MCF 10A (cell line): Measurements from ENCODE around the gene LRRN2. TPM values are rescaled to one million over a fixed set of nuclear protein-coding genes. Genes with fewer than 3 reads are reported as not detected.

Experiments used
- BruUV-seq: library from RNA; stranded (reverse); fragments of 400-500 nt; replicated peaks from 2 replicates; lab custom pipeline; 2021; lab: Mats Ljungman, UMichigan
- CTCF ChIA-PET: fragments of 300-600 bp; sonication (Branson Sonifier 250); formaldehyde crosslinking; extraction: SDS; loops from one replicate; lab custom pipeline; 2021; ENCODE audit warnings: antibody characterized with exemption, inconsistent platforms; lab: Yijun Ruan, JAX
- POLR2A ChIA-PET: fragments of 300-600, 350-650 bp; sonication (Branson Sonifier 250); formaldehyde crosslinking; extraction: SDS; loops from one replicate; lab custom pipeline; 2020; ENCODE audit warnings: antibody characterized with exemption, inconsistent platforms; lab: Yijun Ruan, JAX
- DNase-seq: peaks from one replicate; pipeline ENCODE4 v3.0.0-alpha.2; 2018; ENCODE audit not compliant: unreplicated experiment
- H3K27ac Mint-ChIP-seq: one replicate; pipeline ENCODE4 v1.8.0; 2022; ENCODE audit warnings: mild to moderate bottlenecking, low read depth, mixed read lengths; ENCODE audit not compliant: unreplicated experiment
- H3K27me3 Mint-ChIP-seq: one replicate; pipeline ENCODE4 v1.8.0; 2022; ENCODE audit warnings: mixed read lengths; ENCODE audit not compliant: insufficient read depth, unreplicated experiment
- H3K36me3 Mint-ChIP-seq: one replicate; pipeline ENCODE4 v1.8.0; 2022; ENCODE audit warnings: mild to moderate bottlenecking, moderate library complexity, mixed read lengths; ENCODE audit not compliant: insufficient read depth, unreplicated experiment
- H3K4me1 Mint-ChIP-seq: one replicate; pipeline ENCODE4 v1.8.0; 2022; ENCODE audit warnings: mixed read lengths; ENCODE audit not compliant: insufficient read depth, unreplicated experiment
- H3K4me3 Mint-ChIP-seq: one replicate; pipeline ENCODE4 v1.8.0; 2022; ENCODE audit warnings: mild to moderate bottlenecking, moderate library complexity, mixed read lengths; ENCODE audit not compliant: unreplicated experiment
- H3K9me3 Mint-ChIP-seq: one replicate; pipeline ENCODE4 v1.8.0; 2022; ENCODE audit warnings: mixed read lengths; ENCODE audit not compliant: unreplicated experiment
- CTCF ChIP-seq: fragments of 200-600 bp; IDR thresholded peaks from one replicate; pipeline ENCODE4 v1.8.0; 2022; ENCODE audit warnings: antibody characterized with exemption, mild to moderate bottlenecking; ENCODE audit not compliant: unreplicated experiment
- intact Hi-C: fragments of 100-400 bp; cut with micrococcal nuclease; formaldehyde crosslinking; loops from 2 replicates; pipeline ENCODE4 v1.14.1; 2022
- total RNA-seq: library from RNA; stranded (reverse); gene quantifications from 2 replicates; pipeline ENCODE4 v1.2.3, GENCODE V29; 2022

The LRRN2 gene
- total RNA-seq, 1 experiment from 2014 or later = not detected

GRCh38 chr1:204673209-204673608, 12.3 kb downstream of the LRRN2 start:
- BruUV-seq = no TSS peak
- Mint-ChIP-seq H3K4me1 (no peaks in the 10 kb centered on the region), H3K27me3 (peaks cover 26% of the 10 kb centered on the region), H3K9me3 (no peaks in the 10 kb centered on the region), H3K4me3 (no peak overlapping the region), H3K36me3 (no peaks in the 10 kb centered on the region), H3K27ac (no peak overlapping the region)
- TF ChIP-seq CTCF = no peak
- POLR2A ChIA-PET = no interaction called here
- CTCF ChIA-PET = interaction anchor here (1.1 to 1.8 kb wide), 2 partner anchors 11 to 134 kb away, joined by 5 to 8 read pairs; no protein-coding TSS in a partner anchor
- intact Hi-C loops = no loop called here
- DNase-seq = no peak

- BruUV-seq = no TSS peak
- ChIA-PET CTCF (interaction anchor here (0.7 to 1.8 kb wide), 4 partner anchors 10 to 138 kb away, joined by 5 to 8 read pairs (median 5); no protein-coding TSS in a partner anchor), POLR2A (no interaction called here)
- TF ChIP-seq CTCF = no peak
- intact Hi-C loops = no loop called here
- Mint-ChIP-seq H3K9me3 (no peaks in the 10 kb centered on the region), H3K4me1 (no peaks in the 10 kb centered on the region), H3K4me3 (no peak overlapping the region), H3K36me3 (no peaks in the 10 kb centered on the region), H3K27me3 (peaks cover 20% of the 10 kb centered on the region), H3K27ac (no peak overlapping the region)
- DNase-seq = no peak
These were observed 12.9 kb downstream of the LRRN2 start for GRCh38 chr1:204672482-204673121.

GRCh38 chr1:204672069-204672468, 13.5 kb downstream of the LRRN2 start:
- no TSS peak for BruUV-seq
- no peaks in the 10 kb centered on the region for H3K4me1 Mint-ChIP-seq
- no peak overlapping the region for H3K27ac Mint-ChIP-seq
- peaks cover 15% of the 10 kb centered on the region for H3K27me3 Mint-ChIP-seq
- ChIA-PET POLR2A (no interaction called here), CTCF (interaction anchor here (0.7 to 1.8 kb wide), 5 partner anchors 10 to 139 kb away, joined by 3 to 8 read pairs (median 5); no protein-coding TSS in a partner anchor)
- H3K36me3 Mint-ChIP-seq = no peaks in the 10 kb centered on the region
- DNase-seq = no peak
- no peaks in the 10 kb centered on the region for H3K9me3 Mint-ChIP-seq
- H3K4me3 Mint-ChIP-seq = no peak overlapping the region
- no peak for TF ChIP-seq CTCF
- intact Hi-C loops = no loop called here

GRCh38 chr1:204670152-204670927, 15.2 kb downstream of the LRRN2 start:
- peaks cover 1% of the 10 kb centered on the region for H3K27me3 Mint-ChIP-seq
- no peak overlapping the region for H3K27ac Mint-ChIP-seq
- intact Hi-C loops = no loop called here
- H3K36me3 Mint-ChIP-seq = no peaks in the 10 kb centered on the region
- DNase-seq = peak; percentile 60
- no TSS peak for BruUV-seq
- no peak for TF ChIP-seq CTCF
- POLR2A ChIA-PET = interaction anchor here (0.6 to 0.7 kb wide), 2 partner anchors 27 to 140 kb away, joined by 3 read pairs; no protein-coding TSS in a partner anchor
- CTCF ChIA-PET = interaction anchor here (0.6 to 1.8 kb wide), 4 partner anchors 12 to 142 kb away, joined by 3 to 5 read pairs (median 4); no protein-coding TSS in a partner anchor
- no peak overlapping the region for H3K4me3 Mint-ChIP-seq
- H3K4me1 Mint-ChIP-seq = no peaks in the 10 kb centered on the region
- H3K9me3 Mint-ChIP-seq = no peaks in the 10 kb centered on the region
